EH (cell line): Measurements from ENCODE around the gene GCGR.

Experiments used
- DNase-seq: peaks from one replicate; pipeline ENCODE4 v3.0.0-alpha.2; 2015; ENCODE audit warnings: low read depth

Gene GCGR

GRCh38 chr17:81811705-81812570, 8.0 kb downstream of the GCGR start:
- DNase-seq: no peak

GRCh38 chr17:81812571-81813370, 8.8 kb downstream of the GCGR start:
- DNase-seq: no peak

GRCh38 chr17:81813371-81813684, 9.4 kb downstream of the GCGR start:
- DNase-seq: no peak

GRCh38 chr17:81813861-81814683, 10.1 kb downstream of the GCGR start:
- DNase-seq: no peak

- DNase-seq: no peak
Observed at GRCh38 chr17:81814748-81815645, 11.0 kb downstream of the GCGR start.

GRCh38 chr17:81815646-81815986, 11.7 kb downstream of the GCGR start:
- no peak for DNase-seq

- no peak for DNase-seq
Observed at GRCh38 chr17:81817758-81818147, 13.8 kb downstream of the GCGR start.

- no peak for DNase-seq
Observed at GRCh38 chr17:81819708-81820107, 15.8 kb downstream of the GCGR start.

- DNase-seq: no peak
Observed at GRCh38 chr17:81821147-81821546, 17.2 kb downstream of the GCGR start.

- DNase-seq: peak; percentile 63
Observed at GRCh38 chr17:81821603-81822311, 17.8 kb downstream of the GCGR start.

- no peak for DNase-seq
Observed at GRCh38 chr17:81822312-81822637, 18.3 kb downstream of the GCGR start.

- no peak for DNase-seq
Observed at GRCh38 chr17:81822996-81823819, 19.3 kb downstream of the GCGR start.

- no peak for DNase-seq
Observed at GRCh38 chr17:81823820-81824550, 20.0 kb downstream of the GCGR start.

GRCh38 chr17:81824595-81824994, 20.6 kb downstream of the GCGR start:
- DNase-seq: no peak

GRCh38 chr17:81825841-81826466, 22.0 kb downstream of the GCGR start:
- no peak for DNase-seq

- no peak for DNase-seq
Observed at GRCh38 chr17:81828656-81829055, 24.7 kb downstream of the GCGR start.

- DNase-seq: no peak
Observed at GRCh38 chr17:81829858-81830257, 25.9 kb downstream of the GCGR start.

GRCh38 chr17:81831563-81831956, 27.6 kb downstream of the GCGR start:
- no peak for DNase-seq
